HL-60 (cell line): ENCODE data around the gene CCL17.

ENCODE experiments used
- DNase-seq, 2 experiments: peaks; one replicate each; pipeline ENCODE4 v3.0.0-alpha.2; 2010 to 2020; ENCODE audit warnings: low read depth in 1 of 2, low spot score in 1 of 2
- H3K27ac ChIP-seq: fragments of 250-450 bp; sonication (Bioruptor Pico); replicated peaks from 2 replicates; pipeline ENCODE4 v1.5.1; 2020; ENCODE audit warnings: mild to moderate bottlenecking, moderate library complexity
- H3K27me3 ChIP-seq: fragments of 250-450 bp; sonication (Bioruptor Pico); 2 replicates; pipeline ENCODE4 v1.5.1; 2021; ENCODE audit warnings: mild to moderate bottlenecking, moderate library complexity; ENCODE audit not compliant: insufficient read depth, poor library complexity, severe bottlenecking
- H3K4me3 ChIP-seq: replicated peaks from 2 replicates; pipeline ENCODE4 v1.5.1; 2011; ENCODE audit warnings: mild to moderate bottlenecking, control low read depth, low read length; ENCODE audit not compliant: insufficient read depth
- GABPA ChIP-seq: IDR thresholded peaks from 2 replicates; pipeline ENCODE4 v1.6.1; 2012; ENCODE audit warnings: low read depth
- POLR2AphosphoS5 ChIP-seq: IDR thresholded peaks from 2 replicates; pipeline ENCODE4 v1.6.1; 2012; ENCODE audit warnings: low read depth
- SPI1 ChIP-seq: IDR thresholded peaks from 2 replicates; pipeline ENCODE4 v1.6.1; 2012; ENCODE audit warnings: low read depth, mild to moderate bottlenecking, borderline replicate concordance
- TF ChIP-seq, protein P1 (sequence below): IDR thresholded peaks from 2 replicates; pipeline ENCODE4 v1.6.1; 2012; ENCODE audit warnings: low read depth; ENCODE audit not compliant: insufficient replicate concordance
- TF ChIP-seq, protein P2 (sequence below): IDR thresholded peaks from one replicate; pipeline ENCODE4 v1.5.1; 2011; ENCODE audit warnings: low read length, control low read depth, inconsistent platforms; ENCODE audit not compliant: insufficient read depth

Gene CCL17

DNA sequence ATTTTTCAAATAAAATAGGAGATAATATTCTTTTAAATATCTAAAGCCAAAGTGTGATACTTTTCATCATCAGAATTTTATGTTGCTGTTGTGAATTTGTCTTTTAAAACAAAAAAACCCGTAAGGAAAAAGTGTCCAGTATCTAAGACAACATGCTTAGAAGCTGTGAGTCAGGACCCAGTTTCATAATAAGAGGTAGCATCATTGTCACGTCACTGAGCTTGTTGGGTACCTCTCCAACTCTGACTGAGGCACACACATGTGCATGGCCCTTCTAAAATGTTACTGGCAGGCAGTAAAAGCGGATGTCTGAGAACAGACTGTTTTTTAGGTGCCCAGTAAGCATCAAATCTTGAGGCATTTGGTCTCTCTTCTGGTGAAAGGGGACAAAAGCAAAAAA is 40.1 kb downstream of the CCL17 start:
- no peak for DNase-seq
- no peak overlapping the region for H3K27ac ChIP-seq

DNA sequence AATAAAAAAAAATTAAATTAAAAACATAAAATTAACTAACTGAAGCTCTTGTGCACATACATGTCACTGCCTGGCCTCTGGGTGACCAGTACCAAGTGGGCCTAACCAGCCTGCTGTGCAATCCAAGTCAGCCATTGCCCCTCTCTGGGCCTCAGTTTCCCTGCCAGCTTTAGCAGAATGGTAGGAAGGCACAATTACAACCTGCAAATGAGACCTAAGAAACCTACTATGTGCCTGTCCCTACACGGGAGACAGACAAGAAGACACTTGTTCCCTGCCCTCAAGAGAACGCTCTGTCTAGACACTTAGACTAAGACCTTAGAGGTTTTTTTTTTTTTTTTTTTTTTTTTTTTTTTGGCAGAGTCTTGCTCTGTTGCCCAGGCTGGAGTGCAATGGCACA is 40.9 kb downstream of the CCL17 start:
- Histone ChIP-seq H3K27ac (no peak overlapping the region), H3K27me3 (no peaks in the 10 kb centered on the region), H3K4me3 (no peak overlapping the region)
- no peak for DNase-seq
- TF ChIP-seq, protein P1, sequence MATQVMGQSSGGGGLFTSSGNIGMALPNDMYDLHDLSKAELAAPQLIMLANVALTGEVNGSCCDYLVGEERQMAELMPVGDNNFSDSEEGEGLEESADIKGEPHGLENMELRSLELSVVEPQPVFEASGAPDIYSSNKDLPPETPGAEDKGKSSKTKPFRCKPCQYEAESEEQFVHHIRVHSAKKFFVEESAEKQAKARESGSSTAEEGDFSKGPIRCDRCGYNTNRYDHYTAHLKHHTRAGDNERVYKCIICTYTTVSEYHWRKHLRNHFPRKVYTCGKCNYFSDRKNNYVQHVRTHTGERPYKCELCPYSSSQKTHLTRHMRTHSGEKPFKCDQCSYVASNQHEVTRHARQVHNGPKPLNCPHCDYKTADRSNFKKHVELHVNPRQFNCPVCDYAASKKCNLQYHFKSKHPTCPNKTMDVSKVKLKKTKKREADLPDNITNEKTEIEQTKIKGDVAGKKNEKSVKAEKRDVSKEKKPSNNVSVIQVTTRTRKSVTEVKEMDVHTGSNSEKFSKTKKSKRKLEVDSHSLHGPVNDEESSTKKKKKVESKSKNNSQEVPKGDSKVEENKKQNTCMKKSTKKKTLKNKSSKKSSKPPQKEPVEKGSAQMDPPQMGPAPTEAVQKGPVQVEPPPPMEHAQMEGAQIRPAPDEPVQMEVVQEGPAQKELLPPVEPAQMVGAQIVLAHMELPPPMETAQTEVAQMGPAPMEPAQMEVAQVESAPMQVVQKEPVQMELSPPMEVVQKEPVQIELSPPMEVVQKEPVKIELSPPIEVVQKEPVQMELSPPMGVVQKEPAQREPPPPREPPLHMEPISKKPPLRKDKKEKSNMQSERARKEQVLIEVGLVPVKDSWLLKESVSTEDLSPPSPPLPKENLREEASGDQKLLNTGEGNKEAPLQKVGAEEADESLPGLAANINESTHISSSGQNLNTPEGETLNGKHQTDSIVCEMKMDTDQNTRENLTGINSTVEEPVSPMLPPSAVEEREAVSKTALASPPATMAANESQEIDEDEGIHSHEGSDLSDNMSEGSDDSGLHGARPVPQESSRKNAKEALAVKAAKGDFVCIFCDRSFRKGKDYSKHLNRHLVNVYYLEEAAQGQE, result no peak
- TF ChIP-seq, protein P2, sequence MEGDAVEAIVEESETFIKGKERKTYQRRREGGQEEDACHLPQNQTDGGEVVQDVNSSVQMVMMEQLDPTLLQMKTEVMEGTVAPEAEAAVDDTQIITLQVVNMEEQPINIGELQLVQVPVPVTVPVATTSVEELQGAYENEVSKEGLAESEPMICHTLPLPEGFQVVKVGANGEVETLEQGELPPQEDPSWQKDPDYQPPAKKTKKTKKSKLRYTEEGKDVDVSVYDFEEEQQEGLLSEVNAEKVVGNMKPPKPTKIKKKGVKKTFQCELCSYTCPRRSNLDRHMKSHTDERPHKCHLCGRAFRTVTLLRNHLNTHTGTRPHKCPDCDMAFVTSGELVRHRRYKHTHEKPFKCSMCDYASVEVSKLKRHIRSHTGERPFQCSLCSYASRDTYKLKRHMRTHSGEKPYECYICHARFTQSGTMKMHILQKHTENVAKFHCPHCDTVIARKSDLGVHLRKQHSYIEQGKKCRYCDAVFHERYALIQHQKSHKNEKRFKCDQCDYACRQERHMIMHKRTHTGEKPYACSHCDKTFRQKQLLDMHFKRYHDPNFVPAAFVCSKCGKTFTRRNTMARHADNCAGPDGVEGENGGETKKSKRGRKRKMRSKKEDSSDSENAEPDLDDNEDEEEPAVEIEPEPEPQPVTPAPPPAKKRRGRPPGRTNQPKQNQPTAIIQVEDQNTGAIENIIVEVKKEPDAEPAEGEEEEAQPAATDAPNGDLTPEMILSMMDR, result no peak
- no peak for TF ChIP-seq POLR2AphosphoS5

More for the DNA sequence above, 40.1 kb downstream of the CCL17 start:
- Histone ChIP-seq H3K4me3 (no peak overlapping the region), H3K27me3 (no peaks in the 10 kb centered on the region)
- TF ChIP-seq GABPA (no peak), POLR2AphosphoS5 (no peak), SPI1 (no peak)
- TF ChIP-seq, protein P1, result no peak
- TF ChIP-seq, protein P2, result no peak

DNA sequence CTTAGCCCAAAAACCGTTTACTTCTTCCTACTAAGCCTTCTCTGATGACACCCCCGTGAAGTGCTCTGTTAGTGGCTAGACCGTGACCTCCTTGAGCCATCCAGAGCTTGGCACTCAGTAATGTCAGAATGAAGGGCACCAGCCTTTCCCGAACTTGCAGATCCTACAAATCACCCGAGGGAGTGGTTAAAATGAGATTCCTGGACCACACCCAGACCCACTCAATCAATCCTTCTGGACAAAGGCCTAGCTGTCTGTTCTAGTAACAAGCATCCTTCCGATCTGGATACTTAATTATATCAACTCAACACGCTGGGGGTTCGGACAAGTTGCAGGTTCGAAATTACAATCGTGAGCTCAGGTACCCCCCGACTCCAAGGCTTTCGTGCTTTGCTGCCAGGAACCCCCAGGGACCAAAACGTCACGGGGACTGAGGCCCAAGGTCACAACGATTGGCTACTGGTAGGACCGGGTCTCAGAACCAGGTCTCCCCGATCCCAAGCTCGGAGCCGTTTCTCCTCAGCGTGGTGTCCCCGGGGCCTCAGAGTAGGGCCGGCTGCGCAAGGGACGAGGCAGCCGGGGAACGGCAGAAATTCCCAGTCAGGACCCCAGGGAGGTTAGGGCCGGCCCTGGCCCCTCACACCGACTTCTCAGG is 42.1 kb downstream of the CCL17 start:
- peak overlapping the region; percentile 87 for H3K27ac ChIP-seq
- TF ChIP-seq, protein P1, result no peak
- TF ChIP-seq POLR2AphosphoS5, result no peak
- TF ChIP-seq SPI1, result no peak
- TF ChIP-seq, protein P2, result no peak
- no peak for TF ChIP-seq GABPA
- H3K4me3 ChIP-seq, result peak overlapping the region; percentile 97
- peak in 1 of 2 experiments; percentile 30 for DNase-seq
- H3K27me3 ChIP-seq, result no peaks in the 10 kb centered on the region
